HEK293 (cell line): ENCODE results near the gene AFF3.

Experiments used
- CTCF ChIA-PET: fragments of 350-600 bp; formaldehyde crosslinking; extraction: SDS; loops from one replicate; lab custom pipeline; 2021; ENCODE audit warnings: antibody characterized with exemption; lab: Yijun Ruan, JAX
- POLR2A ChIA-PET: fragments of 300-600 bp; formaldehyde crosslinking; extraction: SDS; loops from one replicate; lab custom pipeline; 2020; ENCODE audit warnings: antibody characterized with exemption, inconsistent platforms; lab: Yijun Ruan, JAX
- H3K27ac ChIP-seq: fragments of 200-500 bp; sonication (Bioruptor generic); 2 replicates; pipeline ENCODE4 v1.5.1; 2014; ENCODE audit warnings: low read depth, low read length, control low read depth, inconsistent platforms; ENCODE audit errors: extremely low read depth
- H3K36me3 ChIP-seq, 2 experiments: fragments of 200-500 bp in 1 of 2; sonication (Bioruptor generic) in 1 of 2; 1 replicate in 1 of 2; 2 replicates in 1 of 2; pipeline ENCODE4 v1.5.1; 2014 to 2017; ENCODE audit warnings: inconsistent platforms in 2 of 2, low read length in 2 of 2; ENCODE audit not compliant: control insufficient read depth in 2 of 2, insufficient read depth in 1 of 2
- H3K4me1 ChIP-seq: fragments of 200-500 bp; sonication (Bioruptor generic); 2 replicates; pipeline ENCODE4 v1.5.1; 2014; ENCODE audit warnings: mild to moderate bottlenecking, low read length, inconsistent platforms; ENCODE audit not compliant: control insufficient read depth, insufficient read depth
- H3K4me3 ChIP-seq: 2 replicates; pipeline ENCODE4 v1.5.1; 2011; ENCODE audit warnings: low read depth, mild to moderate bottlenecking, control low read depth, low read length, moderate library complexity
- H3K9me3 ChIP-seq: fragments of 200-500 bp; sonication (Bioruptor generic); 2 replicates; pipeline ENCODE4 v1.5.1; 2014; ENCODE audit warnings: low read depth, low read length, inconsistent platforms; ENCODE audit not compliant: control insufficient read depth, insufficient read depth
- FEZF1 ChIP-seq: fragments of 450-650 bp; formaldehyde crosslinking; IDR thresholded peaks from 2 replicates; pipeline ENCODE4 v1.5.1; 2016; ENCODE audit warnings: missing biosample characterization, missing genetic modification characterization
- GFI1B ChIP-seq: fragments of 450-650 bp; formaldehyde crosslinking; IDR thresholded peaks from 2 replicates; pipeline ENCODE4 v1.5.1; 2016; ENCODE audit warnings: missing biosample characterization, missing genetic modification characterization
- HOXC10 ChIP-seq: sonication (generic); formaldehyde crosslinking; IDR thresholded peaks from 2 replicates; pipeline ENCODE4 v1.8.1; 2023; ENCODE audit warnings: mild to moderate bottlenecking, missing genetic modification reagents
- SALL2 ChIP-seq: fragments of 450-650 bp; formaldehyde crosslinking; IDR thresholded peaks from 2 replicates; pipeline ENCODE4 v1.5.0; 2017; ENCODE audit warnings: missing biosample characterization, mild to moderate bottlenecking, missing genetic modification characterization, borderline replicate concordance
- ZBTB21 ChIP-seq: fragments of 450-650 bp; formaldehyde crosslinking; IDR thresholded peaks from 2 replicates; pipeline ENCODE4 v1.5.1; 2017; ENCODE audit warnings: missing biosample characterization, missing genetic modification characterization
- ZFP37 ChIP-seq: fragments of 450-650 bp; formaldehyde crosslinking; IDR thresholded peaks from 2 replicates; pipeline ENCODE4 v1.5.1; 2016; ENCODE audit warnings: missing biosample characterization, missing genetic modification characterization
- ZNF132 ChIP-seq: fragments of 450-650 bp; formaldehyde crosslinking; IDR thresholded peaks from 2 replicates; pipeline ENCODE4 v1.5.1; 2017; ENCODE audit warnings: missing biosample characterization, missing genetic modification characterization, borderline replicate concordance
- ZNF16 ChIP-seq: fragments of 450-650 bp; formaldehyde crosslinking; IDR thresholded peaks from 2 replicates; pipeline ENCODE4 v1.5.1; 2016; ENCODE audit warnings: low read depth, missing biosample characterization, missing genetic modification characterization
- ZNF169 ChIP-seq: fragments of 450-650 bp; formaldehyde crosslinking; IDR thresholded peaks from 2 replicates; pipeline ENCODE4 v1.5.1; 2016; ENCODE audit warnings: missing biosample characterization, missing genetic modification characterization
- ZNF184 ChIP-seq: fragments of 450-650 bp; IDR thresholded peaks from 2 replicates; pipeline ENCODE4 v1.5.1; 2018; ENCODE audit warnings: missing biosample characterization, mild to moderate bottlenecking, missing genetic modification characterization
- ZNF19 ChIP-seq: fragments of 450-650 bp; formaldehyde crosslinking; IDR thresholded peaks from 2 replicates; pipeline ENCODE4; 2016; ENCODE audit warnings: missing biosample characterization, missing genetic modification characterization, low read depth
- ZNF2 ChIP-seq: fragments of 450-650 bp; formaldehyde crosslinking; IDR thresholded peaks from 2 replicates; pipeline ENCODE4 v1.5.1; 2016; ENCODE audit warnings: missing biosample characterization, missing genetic modification characterization
- ZNF433 ChIP-seq: fragments of 450-650 bp; formaldehyde crosslinking; IDR thresholded peaks from 2 replicates; pipeline ENCODE4 v1.5.1; 2016; ENCODE audit warnings: missing biosample characterization, missing genetic modification characterization, low read depth
- ZNF558 ChIP-seq: fragments of 450-650 bp; formaldehyde crosslinking; IDR thresholded peaks from 2 replicates; pipeline ENCODE4 v1.5.1; 2016; ENCODE audit warnings: missing biosample characterization, missing genetic modification characterization
- ZNF561 ChIP-seq: fragments of 450-650 bp; IDR thresholded peaks from 2 replicates; pipeline ENCODE4 v1.5.1; 2018; ENCODE audit warnings: missing biosample characterization, missing genetic modification characterization, borderline replicate concordance
- ZNF600 ChIP-seq: fragments of 450-650 bp; formaldehyde crosslinking; IDR thresholded peaks from 2 replicates; pipeline ENCODE4 v1.5.1; 2016; ENCODE audit warnings: missing biosample characterization, missing genetic modification characterization
- ZNF670 ChIP-seq: fragments of 450-650 bp; formaldehyde crosslinking; IDR thresholded peaks from 2 replicates; pipeline ENCODE4 v1.5.1; 2016; ENCODE audit warnings: missing biosample characterization, missing genetic modification characterization, low read depth
- ZNF701 ChIP-seq: fragments of 450-650 bp; formaldehyde crosslinking; IDR thresholded peaks from 2 replicates; pipeline ENCODE4 v1.5.1; 2016; ENCODE audit warnings: missing biosample characterization, missing genetic modification characterization
- TF ChIP-seq, protein P1 (sequence below): fragments of 450-650 bp; formaldehyde crosslinking; IDR thresholded peaks from 2 replicates; pipeline ENCODE4 v1.5.1; 2016; ENCODE audit warnings: missing biosample characterization, missing genetic modification characterization
- TF ChIP-seq, protein P2 (sequence below): fragments of 450-650 bp; formaldehyde crosslinking; IDR thresholded peaks from 2 replicates; pipeline ENCODE4 v1.5.1; 2016; ENCODE audit warnings: missing biosample characterization, missing genetic modification characterization
- TF ChIP-seq, protein P3 (sequence below): fragments of 450-650 bp; formaldehyde crosslinking; IDR thresholded peaks from 2 replicates; pipeline ENCODE4 v1.5.1; 2017; ENCODE audit warnings: missing biosample characterization, missing genetic modification characterization
- TF ChIP-seq, protein P4 (sequence below): fragments of 450-650 bp; formaldehyde crosslinking; IDR thresholded peaks from 2 replicates; pipeline ENCODE4 v1.5.1; 2016; ENCODE audit warnings: missing biosample characterization, missing genetic modification characterization
- TF ChIP-seq, protein P5 (sequence below): fragments of 450-650 bp; formaldehyde crosslinking; IDR thresholded peaks from 2 replicates; pipeline ENCODE4 v1.5.1; 2016; ENCODE audit warnings: missing biosample characterization, missing genetic modification characterization
- TF ChIP-seq, protein P6 (sequence below): fragments of 450-650 bp; formaldehyde crosslinking; IDR thresholded peaks from 2 replicates; pipeline ENCODE4 v1.5.1; 2016; ENCODE audit warnings: missing biosample characterization, missing genetic modification characterization

Gene AFF3

DNA sequence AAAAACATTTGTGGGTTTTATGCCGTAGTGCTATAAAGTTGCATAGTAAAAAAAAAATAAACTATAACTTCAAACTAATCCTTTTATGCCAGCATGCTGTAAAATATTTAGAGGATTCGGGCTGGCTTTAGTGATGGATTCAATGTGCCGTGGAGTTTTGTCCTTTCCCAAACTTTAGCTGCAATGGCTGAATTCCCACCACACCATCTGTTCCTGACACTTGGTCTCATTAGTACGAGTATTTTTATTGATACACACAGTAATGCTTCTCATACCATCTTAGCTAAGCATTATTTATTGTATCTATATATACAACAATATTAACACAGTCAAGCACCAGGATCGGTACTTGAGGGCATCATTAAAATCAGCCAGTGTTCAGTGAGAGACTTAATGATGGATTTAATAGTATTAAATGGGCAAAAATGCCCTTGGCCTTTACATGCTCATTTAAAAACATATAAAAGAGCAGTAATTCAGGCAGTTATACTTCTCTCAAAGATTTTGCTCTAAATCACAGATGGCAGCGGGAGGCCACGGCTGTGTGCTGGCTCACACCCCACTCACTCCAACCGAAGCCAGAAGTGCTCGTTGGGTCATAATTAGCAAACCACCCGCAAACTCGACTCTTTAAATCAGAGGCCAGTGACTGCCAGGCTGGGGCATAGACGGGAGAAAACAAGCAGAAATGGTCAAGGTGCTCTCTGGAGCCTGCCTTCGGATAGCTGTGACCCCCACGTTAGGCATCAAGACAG, 355.6 kb downstream of the AFF3 start:
- Histone ChIP-seq H3K4me3 (no peak overlapping the region), H3K36me3 (no peaks in the 10 kb centered on the region), H3K4me1 (no peaks in the 10 kb centered on the region), H3K9me3 (no peaks in the 10 kb centered on the region), H3K27ac (no peak overlapping the region)
- TF ChIP-seq ZNF16 (no peak), ZNF558 (no peak), ZNF433 (tag by site-specific recombination) (no peak), SALL2 (tag by site-specific recombination) (no peak), ZNF561 (tag by site-specific recombination) (no peak), ZNF701 (tag by site-specific recombination) (no peak), ZFP37 (no peak), ZNF169 (tag by site-specific recombination) (no peak), ZNF670 (no peak), GFI1B (tag by site-specific recombination) (no peak), FEZF1 (tag by site-specific recombination) (no peak), ZNF19 (tag by site-specific recombination) (no peak)
- TF ChIP-seq, protein P1, sequence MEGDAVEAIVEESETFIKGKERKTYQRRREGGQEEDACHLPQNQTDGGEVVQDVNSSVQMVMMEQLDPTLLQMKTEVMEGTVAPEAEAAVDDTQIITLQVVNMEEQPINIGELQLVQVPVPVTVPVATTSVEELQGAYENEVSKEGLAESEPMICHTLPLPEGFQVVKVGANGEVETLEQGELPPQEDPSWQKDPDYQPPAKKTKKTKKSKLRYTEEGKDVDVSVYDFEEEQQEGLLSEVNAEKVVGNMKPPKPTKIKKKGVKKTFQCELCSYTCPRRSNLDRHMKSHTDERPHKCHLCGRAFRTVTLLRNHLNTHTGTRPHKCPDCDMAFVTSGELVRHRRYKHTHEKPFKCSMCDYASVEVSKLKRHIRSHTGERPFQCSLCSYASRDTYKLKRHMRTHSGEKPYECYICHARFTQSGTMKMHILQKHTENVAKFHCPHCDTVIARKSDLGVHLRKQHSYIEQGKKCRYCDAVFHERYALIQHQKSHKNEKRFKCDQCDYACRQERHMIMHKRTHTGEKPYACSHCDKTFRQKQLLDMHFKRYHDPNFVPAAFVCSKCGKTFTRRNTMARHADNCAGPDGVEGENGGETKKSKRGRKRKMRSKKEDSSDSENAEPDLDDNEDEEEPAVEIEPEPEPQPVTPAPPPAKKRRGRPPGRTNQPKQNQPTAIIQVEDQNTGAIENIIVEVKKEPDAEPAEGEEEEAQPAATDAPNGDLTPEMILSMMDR (tag by site-specific recombination), result no peak
- TF ChIP-seq, protein P2, sequence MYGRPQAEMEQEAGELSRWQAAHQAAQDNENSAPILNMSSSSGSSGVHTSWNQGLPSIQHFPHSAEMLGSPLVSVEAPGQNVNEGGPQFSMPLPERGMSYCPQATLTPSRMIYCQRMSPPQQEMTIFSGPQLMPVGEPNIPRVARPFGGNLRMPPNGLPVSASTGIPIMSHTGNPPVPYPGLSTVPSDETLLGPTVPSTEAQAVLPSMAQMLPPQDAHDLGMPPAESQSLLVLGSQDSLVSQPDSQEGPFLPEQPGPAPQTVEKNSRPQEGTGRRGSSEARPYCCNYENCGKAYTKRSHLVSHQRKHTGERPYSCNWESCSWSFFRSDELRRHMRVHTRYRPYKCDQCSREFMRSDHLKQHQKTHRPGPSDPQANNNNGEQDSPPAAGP, result no peak
- TF ChIP-seq, protein P3, sequence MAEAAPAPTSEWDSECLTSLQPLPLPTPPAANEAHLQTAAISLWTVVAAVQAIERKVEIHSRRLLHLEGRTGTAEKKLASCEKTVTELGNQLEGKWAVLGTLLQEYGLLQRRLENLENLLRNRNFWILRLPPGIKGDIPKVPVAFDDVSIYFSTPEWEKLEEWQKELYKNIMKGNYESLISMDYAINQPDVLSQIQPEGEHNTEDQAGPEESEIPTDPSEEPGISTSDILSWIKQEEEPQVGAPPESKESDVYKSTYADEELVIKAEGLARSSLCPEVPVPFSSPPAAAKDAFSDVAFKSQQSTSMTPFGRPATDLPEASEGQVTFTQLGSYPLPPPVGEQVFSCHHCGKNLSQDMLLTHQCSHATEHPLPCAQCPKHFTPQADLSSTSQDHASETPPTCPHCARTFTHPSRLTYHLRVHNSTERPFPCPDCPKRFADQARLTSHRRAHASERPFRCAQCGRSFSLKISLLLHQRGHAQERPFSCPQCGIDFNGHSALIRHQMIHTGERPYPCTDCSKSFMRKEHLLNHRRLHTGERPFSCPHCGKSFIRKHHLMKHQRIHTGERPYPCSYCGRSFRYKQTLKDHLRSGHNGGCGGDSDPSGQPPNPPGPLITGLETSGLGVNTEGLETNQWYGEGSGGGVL (tag by site-specific recombination), result no peak
- TF ChIP-seq, protein P4, sequence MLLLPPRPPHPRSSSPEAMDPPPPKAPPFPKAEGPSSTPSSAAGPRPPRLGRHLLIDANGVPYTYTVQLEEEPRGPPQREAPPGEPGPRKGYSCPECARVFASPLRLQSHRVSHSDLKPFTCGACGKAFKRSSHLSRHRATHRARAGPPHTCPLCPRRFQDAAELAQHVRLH, result no peak
- TF ChIP-seq, protein P5, sequence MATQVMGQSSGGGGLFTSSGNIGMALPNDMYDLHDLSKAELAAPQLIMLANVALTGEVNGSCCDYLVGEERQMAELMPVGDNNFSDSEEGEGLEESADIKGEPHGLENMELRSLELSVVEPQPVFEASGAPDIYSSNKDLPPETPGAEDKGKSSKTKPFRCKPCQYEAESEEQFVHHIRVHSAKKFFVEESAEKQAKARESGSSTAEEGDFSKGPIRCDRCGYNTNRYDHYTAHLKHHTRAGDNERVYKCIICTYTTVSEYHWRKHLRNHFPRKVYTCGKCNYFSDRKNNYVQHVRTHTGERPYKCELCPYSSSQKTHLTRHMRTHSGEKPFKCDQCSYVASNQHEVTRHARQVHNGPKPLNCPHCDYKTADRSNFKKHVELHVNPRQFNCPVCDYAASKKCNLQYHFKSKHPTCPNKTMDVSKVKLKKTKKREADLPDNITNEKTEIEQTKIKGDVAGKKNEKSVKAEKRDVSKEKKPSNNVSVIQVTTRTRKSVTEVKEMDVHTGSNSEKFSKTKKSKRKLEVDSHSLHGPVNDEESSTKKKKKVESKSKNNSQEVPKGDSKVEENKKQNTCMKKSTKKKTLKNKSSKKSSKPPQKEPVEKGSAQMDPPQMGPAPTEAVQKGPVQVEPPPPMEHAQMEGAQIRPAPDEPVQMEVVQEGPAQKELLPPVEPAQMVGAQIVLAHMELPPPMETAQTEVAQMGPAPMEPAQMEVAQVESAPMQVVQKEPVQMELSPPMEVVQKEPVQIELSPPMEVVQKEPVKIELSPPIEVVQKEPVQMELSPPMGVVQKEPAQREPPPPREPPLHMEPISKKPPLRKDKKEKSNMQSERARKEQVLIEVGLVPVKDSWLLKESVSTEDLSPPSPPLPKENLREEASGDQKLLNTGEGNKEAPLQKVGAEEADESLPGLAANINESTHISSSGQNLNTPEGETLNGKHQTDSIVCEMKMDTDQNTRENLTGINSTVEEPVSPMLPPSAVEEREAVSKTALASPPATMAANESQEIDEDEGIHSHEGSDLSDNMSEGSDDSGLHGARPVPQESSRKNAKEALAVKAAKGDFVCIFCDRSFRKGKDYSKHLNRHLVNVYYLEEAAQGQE (tag by site-specific recombination), result no peak
- POLR2A ChIA-PET, result no interaction called here
- CTCF ChIA-PET, result no interaction called here

DNA sequence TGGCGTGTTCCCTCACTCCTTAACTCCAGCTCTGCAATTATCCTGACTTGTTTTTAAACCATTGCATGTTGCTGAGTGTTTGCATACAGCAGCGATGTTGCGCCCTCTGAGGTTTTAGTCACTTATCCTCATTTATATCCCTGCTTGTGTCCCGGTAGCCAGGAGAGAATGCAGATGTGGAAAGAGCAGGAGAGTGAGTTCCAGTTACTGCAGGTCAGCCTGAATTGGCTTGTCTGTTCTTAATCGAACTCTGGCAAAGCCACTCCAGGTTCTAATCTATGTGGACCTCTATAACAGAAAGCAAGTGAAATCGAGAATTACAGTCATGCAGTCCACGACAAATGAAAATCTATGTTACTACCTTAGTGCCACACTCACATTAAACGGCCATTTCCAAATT, 357.4 kb downstream of the AFF3 start:
- CTCF ChIA-PET, result no interaction called here
- no peaks in the 10 kb centered on the region for H3K4me1 ChIP-seq
- POLR2A ChIA-PET, result no interaction called here
- no peak overlapping the region for H3K27ac ChIP-seq
- H3K9me3 ChIP-seq, result no peaks in the 10 kb centered on the region
- H3K36me3 ChIP-seq, result no peaks in the 10 kb centered on the region
- no peak overlapping the region for H3K4me3 ChIP-seq
- TF ChIP-seq ZNF132 (tag by site-specific recombination) (no peak), ZNF600 (tag by site-specific recombination) (no peak), HOXC10 (no peak), GFI1B (tag by site-specific recombination) (no peak), ZNF2 (tag by site-specific recombination) (no peak), ZBTB21 (tag by site-specific recombination) (no peak), ZNF184 (tag by site-specific recombination) (no peak)
- TF ChIP-seq, protein P6, sequence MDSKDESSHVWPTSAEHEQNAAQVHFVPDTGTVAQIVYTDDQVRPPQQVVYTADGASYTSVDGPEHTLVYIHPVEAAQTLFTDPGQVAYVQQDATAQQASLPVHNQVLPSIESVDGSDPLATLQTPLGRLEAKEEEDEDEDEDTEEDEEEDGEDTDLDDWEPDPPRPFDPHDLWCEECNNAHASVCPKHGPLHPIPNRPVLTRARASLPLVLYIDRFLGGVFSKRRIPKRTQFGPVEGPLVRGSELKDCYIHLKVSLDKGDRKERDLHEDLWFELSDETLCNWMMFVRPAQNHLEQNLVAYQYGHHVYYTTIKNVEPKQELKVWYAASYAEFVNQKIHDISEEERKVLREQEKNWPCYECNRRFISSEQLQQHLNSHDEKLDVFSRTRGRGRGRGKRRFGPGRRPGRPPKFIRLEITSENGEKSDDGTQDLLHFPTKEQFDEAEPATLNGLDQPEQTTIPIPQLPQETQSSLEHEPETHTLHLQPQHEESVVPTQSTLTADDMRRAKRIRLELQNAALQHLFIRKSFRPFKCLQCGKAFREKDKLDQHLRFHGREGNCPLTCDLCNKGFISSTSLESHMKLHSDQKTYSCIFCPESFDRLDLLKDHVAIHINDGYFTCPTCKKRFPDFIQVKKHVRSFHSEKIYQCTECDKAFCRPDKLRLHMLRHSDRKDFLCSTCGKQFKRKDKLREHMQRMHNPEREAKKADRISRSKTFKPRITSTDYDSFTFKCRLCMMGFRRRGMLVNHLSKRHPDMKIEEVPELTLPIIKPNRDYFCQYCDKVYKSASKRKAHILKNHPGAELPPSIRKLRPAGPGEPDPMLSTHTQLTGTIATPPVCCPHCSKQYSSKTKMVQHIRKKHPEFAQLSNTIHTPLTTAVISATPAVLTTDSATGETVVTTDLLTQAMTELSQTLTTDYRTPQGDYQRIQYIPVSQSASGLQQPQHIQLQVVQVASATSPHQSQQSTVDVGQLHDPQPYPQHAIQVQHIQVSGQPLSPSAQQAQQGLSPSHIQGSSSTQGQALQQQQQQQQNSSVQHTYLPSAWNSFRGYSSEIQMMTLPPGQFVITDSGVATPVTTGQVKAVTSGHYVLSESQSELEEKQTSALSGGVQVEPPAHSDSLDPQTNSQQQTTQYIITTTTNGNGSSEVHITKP, result no peak
